ENCODE measurements around the gene RNF123. TPM values are rescaled to one million over a fixed set of nuclear protein-coding genes. Genes with fewer than 3 reads are reported as not detected.

RNF123 gene
- total RNA-seq, 6 experiments from 2014 or later, result 32.4 to 48.3 (median 39.9) TPM

GRCh38 chr3:49668414-49668797 lies 21.0 kb upstream of the RNF123 start:
- Histone ChIP-seq H3K36me3 (no peaks in the 10 kb centered on the region), H3K4me3 (no peak overlapping the region), H3K4me1 (peaks cover 2 to 85% (median 38%) of the 10 kb centered on the region in 4 donors), H3K27ac (peak overlapping the region in 2 of 3 donors; percentile 23 to 92), H3K27me3 (no peaks in the 10 kb centered on the region), H3K9me3 (no peaks in the 10 kb centered on the region)
- intact Hi-C loops (cut with DNase I), result loop anchor here in 1 of 2 donors (5.0 kb wide), 1 partner anchor 126 kb away; no protein-coding TSS in a partner anchor
- peak; percentile 2 to 35 (median 12) for ATAC-seq
- WGBS (ENCODE audit: insufficient coverage, low coverage, low lambda C conversion rate, missing lambda C conversion rate), result 20% methylated on average over 3 of the region's 5 CpGs
- TF ChIP-seq POLR2A (IDR thresholded peaks at IDR 0.05) (no peak), CTCF (IDR thresholded peaks at IDR 0.05) (peak in 1 of 4 donors; percentile 5)
- peak in 1 of 3 donors; percentile 86 for DNase-seq

- peak in 1 of 3 donors; percentile 57 for DNase-seq
- H3K27ac ChIP-seq, result peak overlapping the region in 1 of 3 donors; percentile 92
- H3K9me3 ChIP-seq, result no peaks in the 10 kb centered on the region
- 17% methylated on average over 5 of the region's 5 CpGs for WGBS (ENCODE audit: insufficient coverage, low coverage, low lambda C conversion rate, missing lambda C conversion rate)
- H3K36me3 ChIP-seq, result no peaks in the 10 kb centered on the region
- no peak for TF ChIP-seq CTCF (IDR thresholded peaks at IDR 0.05)
- no peak overlapping the region for H3K4me3 ChIP-seq
- intact Hi-C loops (cut with DNase I), result loop anchor here in 1 of 2 donors (5.0 kb wide), 1 partner anchor 127 kb away; no protein-coding TSS in a partner anchor
- peaks cover 2 to 85% (median 38%) of the 10 kb centered on the region in 4 donors for H3K4me1 ChIP-seq
- peak in 1 of 4 donors; percentile 7 for ATAC-seq
- H3K27me3 ChIP-seq, result no peaks in the 10 kb centered on the region
Observed at GRCh38 chr3:49668861-49669260, 20.5 kb upstream of the RNF123 start.

- ATAC-seq, result no peak
- DNase-seq, result no peak
- Histone ChIP-seq H3K4me1 (peaks cover 2 to 85% (median 38%) of the 10 kb centered on the region in 4 donors), H3K27ac (peak overlapping the region in 2 of 3 donors; percentile 12 to 92), H3K36me3 (no peaks in the 10 kb centered on the region), H3K4me3 (no peak overlapping the region), H3K27me3 (no peaks in the 10 kb centered on the region), H3K9me3 (no peaks in the 10 kb centered on the region)
- intact Hi-C loops (cut with DNase I), result loop anchor here in 1 of 2 donors (5.0 kb wide), 1 partner anchor 127 kb away; no protein-coding TSS in a partner anchor
- no CpG with 5 or more reads among the region's 3 CpGs for WGBS (ENCODE audit: insufficient coverage, low coverage, low lambda C conversion rate, missing lambda C conversion rate)
- TF ChIP-seq CTCF (IDR thresholded peaks at IDR 0.05) (no peak), POLR2A (IDR thresholded peaks at IDR 0.05) (no peak)
Observed at GRCh38 chr3:49669352-49669751, 20.0 kb upstream of the RNF123 start.

- no peak for ATAC-seq
- DNase-seq, result no peak
- H3K9me3 ChIP-seq, result no peaks in the 10 kb centered on the region
- H3K27me3 ChIP-seq, result no peaks in the 10 kb centered on the region
- WGBS (ENCODE audit: insufficient coverage, low coverage, low lambda C conversion rate, missing lambda C conversion rate), result 50% methylated on average over 2 of the region's 6 CpGs
- TF ChIP-seq POLR2A (IDR thresholded peaks at IDR 0.05), result no peak
- TF ChIP-seq CTCF (IDR thresholded peaks at IDR 0.05), result no peak
- no peak overlapping the region for H3K4me3 ChIP-seq
- peaks cover 0 to 4% (median 0%) of the 10 kb centered on the region in 4 donors for H3K36me3 ChIP-seq
- H3K4me1 ChIP-seq, result peaks cover 2 to 81% (median 32%) of the 10 kb centered on the region in 4 donors
- H3K27ac ChIP-seq, result peak overlapping the region in 2 of 3 donors; percentile 56 to 92
- intact Hi-C loops (cut with DNase I), result loop anchor here in 1 of 2 donors (5.0 kb wide), 1 partner anchor 129 kb away; no protein-coding TSS in a partner anchor
Observed at GRCh38 chr3:49670940-49671290, 18.4 kb upstream of the RNF123 start.

All from right lobe of liver (tissue), 6 donors.